GM10847 (cell line): Measurements from ENCODE around the gene OR56B4.

Experiments used
- POLR2A ChIP-seq: IDR thresholded peaks from 2 replicates; pipeline ENCODE4 v1.6.1; 2011; ENCODE audit not compliant: insufficient read length; ENCODE audit errors: extremely low read depth

The OR56B4 gene

GRCh38 chr11:6132431-6132830 lies 24.9 kb downstream of the OR56B4 start:
- no peak for TF ChIP-seq POLR2A

DNA sequence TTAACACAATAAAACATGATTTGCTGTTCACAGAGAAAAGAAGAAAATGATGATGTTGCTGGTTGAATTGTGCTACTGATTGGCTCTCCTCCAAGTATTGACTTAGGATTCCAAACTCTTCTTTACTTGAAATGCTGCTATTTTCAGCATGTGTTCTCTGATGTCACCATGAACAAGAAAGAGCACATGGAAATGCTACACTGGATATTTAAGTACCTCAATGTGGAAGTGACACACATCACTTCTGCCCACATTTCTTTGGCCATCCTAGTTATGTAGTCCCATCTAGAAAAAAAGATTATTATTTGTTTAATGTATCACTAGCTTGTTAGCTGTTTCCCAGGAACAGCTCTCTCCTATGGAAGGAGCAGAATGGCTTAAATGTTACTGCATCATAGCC lies 35.5 kb downstream of the OR56B4 start:
- TF ChIP-seq POLR2A: no peak

DNA sequence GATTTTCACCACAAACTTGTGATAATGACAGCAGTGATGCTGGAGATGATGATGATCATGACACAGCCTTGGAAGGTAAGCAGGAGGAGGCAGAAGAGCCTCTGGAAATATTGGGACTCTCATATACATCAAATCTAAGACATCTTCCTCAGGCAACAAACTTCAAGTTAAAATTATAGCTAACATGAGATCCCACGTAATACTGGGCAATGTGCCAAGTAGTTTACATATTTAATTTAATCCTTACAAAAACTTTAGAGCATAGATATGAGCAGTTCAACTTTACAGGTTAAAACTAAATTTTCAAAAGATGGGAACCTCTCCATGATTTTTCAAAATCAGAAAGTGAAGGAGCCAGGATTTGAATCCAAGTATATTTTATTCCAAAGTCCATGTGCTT lies 43.6 kb downstream of the OR56B4 start:
- TF ChIP-seq POLR2A: no peak

GRCh38 chr11:6152126-6152525 lies 44.6 kb downstream of the OR56B4 start:
- TF ChIP-seq POLR2A: no peak

GRCh38 chr11:6156628-6157359 lies 49.3 kb downstream of the OR56B4 start:
- TF ChIP-seq POLR2A: no peak
